ENCODE data around the gene ERBB4. TPM values are rescaled to one million over a fixed set of nuclear protein-coding genes. Genes with fewer than 3 reads are reported as not detected.

ERBB4 gene
- total RNA-seq, 1 experiment from 2014 or later = 0.15 TPM

GRCh38 chr2:212294816-212295215 is 243.8 kb downstream of the ERBB4 start:
- H3K9me3 ChIP-seq (ENCODE audit: control insufficient read depth, insufficient read depth, low read depth, low read length) = no peaks in the 10 kb centered on the region
- H3K36me3 ChIP-seq (ENCODE audit: control insufficient read depth, insufficient read depth, low read length) = no peaks in the 10 kb centered on the region
- ChIA-PET POLR2A (no interaction called here), CTCF (no interaction called here)
- H3K4me3 ChIP-seq (ENCODE audit: low read depth in 2 of 2, low read length in 2 of 2) = no peak overlapping the region
- no peaks in the 10 kb centered on the region for H3K27me3 ChIP-seq (ENCODE audit: control insufficient read depth, insufficient read depth, low read length)
- ATAC-seq (no peak), DNase-seq (ENCODE audit: low read depth, low spot score) (no peak)
- intact Hi-C loops (cut with micrococcal nuclease; ENCODE audit: unreplicated experiment) (no loop called here), in situ Hi-C loops (cut with HindIII; ENCODE audit: low pct_unique_long_range_greater_than_20kb, low sequenced_read_pairs) (no loop called here)
- no peak overlapping the region for H3K27ac ChIP-seq (ENCODE audit: low read length)
- no peaks in the 10 kb centered on the region for H3K4me1 ChIP-seq (ENCODE audit: control insufficient read depth, insufficient read depth, low read length)
- no peak for TF ChIP-seq POLR2AphosphoS5 (IDR thresholded peaks at IDR 0.05; ENCODE audit: low read depth, low read length)
- TF ChIP-seq TCF7L2 (IDR thresholded peaks at IDR 0.05; ENCODE audit: low read depth, low read length) = no peak
- no peak for TF ChIP-seq SIN3A (IDR thresholded peaks at IDR 0.05; ENCODE audit: borderline replicate concordance, insufficient read depth, low read depth, low read length)
- TF ChIP-seq, protein P1, sequence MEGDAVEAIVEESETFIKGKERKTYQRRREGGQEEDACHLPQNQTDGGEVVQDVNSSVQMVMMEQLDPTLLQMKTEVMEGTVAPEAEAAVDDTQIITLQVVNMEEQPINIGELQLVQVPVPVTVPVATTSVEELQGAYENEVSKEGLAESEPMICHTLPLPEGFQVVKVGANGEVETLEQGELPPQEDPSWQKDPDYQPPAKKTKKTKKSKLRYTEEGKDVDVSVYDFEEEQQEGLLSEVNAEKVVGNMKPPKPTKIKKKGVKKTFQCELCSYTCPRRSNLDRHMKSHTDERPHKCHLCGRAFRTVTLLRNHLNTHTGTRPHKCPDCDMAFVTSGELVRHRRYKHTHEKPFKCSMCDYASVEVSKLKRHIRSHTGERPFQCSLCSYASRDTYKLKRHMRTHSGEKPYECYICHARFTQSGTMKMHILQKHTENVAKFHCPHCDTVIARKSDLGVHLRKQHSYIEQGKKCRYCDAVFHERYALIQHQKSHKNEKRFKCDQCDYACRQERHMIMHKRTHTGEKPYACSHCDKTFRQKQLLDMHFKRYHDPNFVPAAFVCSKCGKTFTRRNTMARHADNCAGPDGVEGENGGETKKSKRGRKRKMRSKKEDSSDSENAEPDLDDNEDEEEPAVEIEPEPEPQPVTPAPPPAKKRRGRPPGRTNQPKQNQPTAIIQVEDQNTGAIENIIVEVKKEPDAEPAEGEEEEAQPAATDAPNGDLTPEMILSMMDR (IDR thresholded peaks at IDR 0.05) = no peak
- TF ChIP-seq, protein P2, sequence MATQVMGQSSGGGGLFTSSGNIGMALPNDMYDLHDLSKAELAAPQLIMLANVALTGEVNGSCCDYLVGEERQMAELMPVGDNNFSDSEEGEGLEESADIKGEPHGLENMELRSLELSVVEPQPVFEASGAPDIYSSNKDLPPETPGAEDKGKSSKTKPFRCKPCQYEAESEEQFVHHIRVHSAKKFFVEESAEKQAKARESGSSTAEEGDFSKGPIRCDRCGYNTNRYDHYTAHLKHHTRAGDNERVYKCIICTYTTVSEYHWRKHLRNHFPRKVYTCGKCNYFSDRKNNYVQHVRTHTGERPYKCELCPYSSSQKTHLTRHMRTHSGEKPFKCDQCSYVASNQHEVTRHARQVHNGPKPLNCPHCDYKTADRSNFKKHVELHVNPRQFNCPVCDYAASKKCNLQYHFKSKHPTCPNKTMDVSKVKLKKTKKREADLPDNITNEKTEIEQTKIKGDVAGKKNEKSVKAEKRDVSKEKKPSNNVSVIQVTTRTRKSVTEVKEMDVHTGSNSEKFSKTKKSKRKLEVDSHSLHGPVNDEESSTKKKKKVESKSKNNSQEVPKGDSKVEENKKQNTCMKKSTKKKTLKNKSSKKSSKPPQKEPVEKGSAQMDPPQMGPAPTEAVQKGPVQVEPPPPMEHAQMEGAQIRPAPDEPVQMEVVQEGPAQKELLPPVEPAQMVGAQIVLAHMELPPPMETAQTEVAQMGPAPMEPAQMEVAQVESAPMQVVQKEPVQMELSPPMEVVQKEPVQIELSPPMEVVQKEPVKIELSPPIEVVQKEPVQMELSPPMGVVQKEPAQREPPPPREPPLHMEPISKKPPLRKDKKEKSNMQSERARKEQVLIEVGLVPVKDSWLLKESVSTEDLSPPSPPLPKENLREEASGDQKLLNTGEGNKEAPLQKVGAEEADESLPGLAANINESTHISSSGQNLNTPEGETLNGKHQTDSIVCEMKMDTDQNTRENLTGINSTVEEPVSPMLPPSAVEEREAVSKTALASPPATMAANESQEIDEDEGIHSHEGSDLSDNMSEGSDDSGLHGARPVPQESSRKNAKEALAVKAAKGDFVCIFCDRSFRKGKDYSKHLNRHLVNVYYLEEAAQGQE (IDR thresholded peaks at IDR 0.05; ENCODE audit: insufficient read depth in 1 of 2, low read depth in 2 of 2, low read length in 1 of 2) = no peak
- no TSS peak for BruUV-seq (replicated peaks)

DNA sequence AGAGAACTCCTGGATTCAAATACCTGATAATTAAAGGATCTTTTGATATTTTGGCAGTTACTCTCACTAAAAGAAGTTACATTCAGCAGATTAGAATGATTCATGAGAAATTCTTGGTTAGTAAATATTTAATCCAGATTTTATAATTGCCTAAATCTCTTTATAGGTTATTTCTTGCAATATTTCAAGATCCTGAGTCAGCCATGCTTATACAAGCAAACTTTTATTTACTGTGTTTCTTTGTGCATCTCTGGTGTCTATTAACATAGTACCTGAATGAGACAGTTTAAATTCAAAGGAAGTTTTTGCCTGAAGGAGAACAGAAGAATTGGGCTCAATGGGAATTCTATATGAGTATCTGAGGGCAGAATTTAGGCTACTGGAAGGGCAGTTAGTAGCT is 249.3 kb downstream of the ERBB4 start:
- no TSS peak for BruUV-seq (replicated peaks)
- no peak for TF ChIP-seq POLR2AphosphoS5 (IDR thresholded peaks at IDR 0.05; ENCODE audit: low read depth, low read length)
- no peak for TF ChIP-seq TCF7L2 (IDR thresholded peaks at IDR 0.05; ENCODE audit: low read depth, low read length)
- H3K9me3 ChIP-seq (ENCODE audit: control insufficient read depth, insufficient read depth, low read depth, low read length) = no peaks in the 10 kb centered on the region
- H3K27ac ChIP-seq (ENCODE audit: low read length) = no peak overlapping the region
- no peaks in the 10 kb centered on the region for H3K36me3 ChIP-seq (ENCODE audit: control insufficient read depth, insufficient read depth, low read length)
- no peak for ATAC-seq
- H3K4me3 ChIP-seq (ENCODE audit: low read depth in 2 of 2, low read length in 2 of 2) = no peak overlapping the region
- CTCF ChIA-PET = no interaction called here
- in situ Hi-C loops (cut with HindIII; ENCODE audit: low pct_unique_long_range_greater_than_20kb, low sequenced_read_pairs) (no loop called here), intact Hi-C loops (cut with micrococcal nuclease; ENCODE audit: unreplicated experiment) (no loop called here)
- H3K27me3 ChIP-seq (ENCODE audit: control insufficient read depth, insufficient read depth, low read length) = no peaks in the 10 kb centered on the region
- POLR2A ChIA-PET = no interaction called here
- H3K4me1 ChIP-seq (ENCODE audit: control insufficient read depth, insufficient read depth, low read length) = no peaks in the 10 kb centered on the region
- no peak for DNase-seq (ENCODE audit: low read depth, low spot score)

DNA sequence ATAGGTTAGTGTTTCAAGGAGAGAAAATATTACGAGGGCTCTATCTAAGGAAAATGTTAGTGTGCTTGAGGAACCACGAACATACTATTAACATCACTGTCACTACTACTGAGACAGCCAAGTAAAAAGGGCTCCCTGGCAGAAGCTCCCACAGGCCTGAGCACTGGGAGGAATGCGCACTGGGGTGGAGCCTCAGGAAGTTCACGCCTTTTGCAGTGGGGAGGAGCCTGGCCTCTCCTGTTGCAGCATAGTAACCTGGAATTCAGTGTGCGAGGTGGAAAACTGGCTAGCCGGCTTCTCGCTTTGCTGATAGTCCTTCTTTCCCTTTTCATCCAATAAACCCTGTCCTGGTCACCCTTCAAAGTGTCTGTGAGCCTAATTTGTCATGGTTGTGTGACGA is 250.3 kb downstream of the ERBB4 start:
- POLR2A ChIA-PET = no interaction called here
- no peaks in the 10 kb centered on the region for H3K36me3 ChIP-seq (ENCODE audit: control insufficient read depth, insufficient read depth, low read length)
- CTCF ChIA-PET = no interaction called here
- DNase-seq (ENCODE audit: low read depth, low spot score) (no peak), ATAC-seq (no peak)
- no peak overlapping the region for H3K27ac ChIP-seq (ENCODE audit: low read length)
- H3K4me1 ChIP-seq (ENCODE audit: control insufficient read depth, insufficient read depth, low read length) = no peaks in the 10 kb centered on the region
- in situ Hi-C loops (cut with HindIII; ENCODE audit: low pct_unique_long_range_greater_than_20kb, low sequenced_read_pairs) (no loop called here), intact Hi-C loops (cut with micrococcal nuclease; ENCODE audit: unreplicated experiment) (no loop called here)
- no peaks in the 10 kb centered on the region for H3K9me3 ChIP-seq (ENCODE audit: control insufficient read depth, insufficient read depth, low read depth, low read length)
- no peaks in the 10 kb centered on the region for H3K27me3 ChIP-seq (ENCODE audit: control insufficient read depth, insufficient read depth, low read length)
- BruUV-seq (replicated peaks) = no TSS peak
- TF ChIP-seq, protein P1 (IDR thresholded peaks at IDR 0.05) = no peak
- no peak for TF ChIP-seq TCF7L2 (IDR thresholded peaks at IDR 0.05; ENCODE audit: low read depth, low read length)
- TF ChIP-seq SIN3A (IDR thresholded peaks at IDR 0.05; ENCODE audit: borderline replicate concordance, insufficient read depth, low read depth, low read length) = no peak
- TF ChIP-seq POLR2AphosphoS5 (IDR thresholded peaks at IDR 0.05; ENCODE audit: low read depth, low read length) = no peak
- TF ChIP-seq, protein P2 (IDR thresholded peaks at IDR 0.05; ENCODE audit: insufficient read depth in 1 of 2, low read depth in 2 of 2, low read length in 1 of 2) = no peak
- H3K4me3 ChIP-seq (ENCODE audit: low read depth in 2 of 2, low read length in 2 of 2) = no peak overlapping the region
